GM21447 (cell line): ENCODE results near the gene IL20RB.

Source experiments
- ATAC-seq: cut with Tn5 transposase; IDR thresholded peaks from one replicate; pipeline ENCODE4 v1.9.1; 2021; ENCODE audit not compliant: unreplicated experiment

Gene IL20RB

GRCh38 chr3:136957751-136958288 is at the start of gene IL20RB:
Gene IL20RB, plus strand, starts transcription at chr3:136957983. Its CDS starts 131 bp downstream, at chr3:136958114.
- ATAC-seq = no peak

GRCh38 chr3:136908297-136908696 is 49.5 kb upstream of the IL20RB start:
- no peak for ATAC-seq

- ATAC-seq = no peak
Measured at GRCh38 chr3:136909187-136909586, 48.6 kb upstream of the IL20RB start.

GRCh38 chr3:136910697-136911096 is 47.1 kb upstream of the IL20RB start:
- ATAC-seq = no peak

- ATAC-seq = no peak
Measured at GRCh38 chr3:136913168-136913567, 44.6 kb upstream of the IL20RB start.

GRCh38 chr3:136914739-136915138 is 43.0 kb upstream of the IL20RB start:
- ATAC-seq = no peak

- no peak for ATAC-seq
Measured at GRCh38 chr3:136916223-136916622, 41.6 kb upstream of the IL20RB start.

- peak; percentile 65 for ATAC-seq
Measured at GRCh38 chr3:136919799-136920580, 37.8 kb upstream of the IL20RB start.

- ATAC-seq = no peak
Measured at GRCh38 chr3:136920904-136921611, 36.7 kb upstream of the IL20RB start.

GRCh38 chr3:136925425-136926190 is 32.2 kb upstream of the IL20RB start:
- ATAC-seq = no peak

- ATAC-seq = no peak
Measured at GRCh38 chr3:136928240-136928639, 29.5 kb upstream of the IL20RB start.

- ATAC-seq = no peak
Measured at GRCh38 chr3:136929977-136930670, 27.7 kb upstream of the IL20RB start.

GRCh38 chr3:136931606-136932005 is 26.2 kb upstream of the IL20RB start:
- no peak for ATAC-seq

- peak; percentile 52 for ATAC-seq
Measured at GRCh38 chr3:136932523-136932922, 25.3 kb upstream of the IL20RB start.

- peak; percentile 31 for ATAC-seq
Measured at GRCh38 chr3:136932978-136933772, 24.6 kb upstream of the IL20RB start.

- no peak for ATAC-seq
Measured at GRCh38 chr3:136937175-136937574, 20.6 kb upstream of the IL20RB start.

GRCh38 chr3:136937851-136938250 is 19.9 kb upstream of the IL20RB start:
- ATAC-seq = no peak

- no peak for ATAC-seq
Measured at GRCh38 chr3:136938334-136938733, 19.4 kb upstream of the IL20RB start.

GRCh38 chr3:136939489-136939888 is 18.3 kb upstream of the IL20RB start:
- no peak for ATAC-seq

- no peak for ATAC-seq
Measured at GRCh38 chr3:136942803-136943202, 15.0 kb upstream of the IL20RB start.
